Fibroblast of villous mesenchyme (primary cell): Measurements from ENCODE around the gene DNAAF2. TPM values are rescaled to one million over a fixed set of nuclear protein-coding genes. Genes with fewer than 3 reads are reported as not detected.

Source experiments
- DNase-seq: peaks from one replicate; pipeline ENCODE4 v3.0.0-alpha.2; 2010; ENCODE audit warnings: low read depth
- H3K4me3 ChIP-seq: 2 replicates; pipeline ENCODE4 v1.5.1; 2011; ENCODE audit warnings: low read depth, mild to moderate bottlenecking, low read length
- total RNA-seq: library from RNA; depleted of rRNA; stranded (reverse); fragments of >200 nt; gene quantifications from 2 replicates; pipeline ENCODE4 v1.2.3, GENCODE V29; 2012
- TF ChIP-seq, protein P1 (sequence below): IDR thresholded peaks from 2 replicates; pipeline ENCODE4 v1.5.1; 2012; ENCODE audit warnings: low read depth, mild to moderate bottlenecking, low read length; ENCODE audit not compliant: insufficient read depth

DNAAF2 gene
- total RNA-seq, 1 donor = 11.7 TPM

DNA sequence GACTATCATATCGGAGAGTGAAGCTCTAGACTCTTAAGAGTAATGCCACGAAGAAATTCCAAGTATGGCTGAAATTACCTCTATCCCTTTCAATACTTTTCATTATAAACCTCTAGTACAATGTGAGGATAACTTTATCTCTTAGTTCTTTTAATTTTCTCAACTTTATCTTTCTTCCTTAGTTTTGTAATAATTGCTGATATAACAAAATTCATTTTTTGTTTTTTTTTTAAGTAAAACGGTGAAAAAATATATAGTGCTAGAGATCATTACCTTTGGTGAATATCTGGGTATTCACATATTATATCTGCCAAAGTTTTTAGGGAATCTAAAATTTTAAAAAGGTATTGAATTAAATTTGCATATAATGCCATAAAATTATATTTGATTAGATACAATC lies 19.5 kb upstream of the DNAAF2 start:
- TF ChIP-seq, protein P1, sequence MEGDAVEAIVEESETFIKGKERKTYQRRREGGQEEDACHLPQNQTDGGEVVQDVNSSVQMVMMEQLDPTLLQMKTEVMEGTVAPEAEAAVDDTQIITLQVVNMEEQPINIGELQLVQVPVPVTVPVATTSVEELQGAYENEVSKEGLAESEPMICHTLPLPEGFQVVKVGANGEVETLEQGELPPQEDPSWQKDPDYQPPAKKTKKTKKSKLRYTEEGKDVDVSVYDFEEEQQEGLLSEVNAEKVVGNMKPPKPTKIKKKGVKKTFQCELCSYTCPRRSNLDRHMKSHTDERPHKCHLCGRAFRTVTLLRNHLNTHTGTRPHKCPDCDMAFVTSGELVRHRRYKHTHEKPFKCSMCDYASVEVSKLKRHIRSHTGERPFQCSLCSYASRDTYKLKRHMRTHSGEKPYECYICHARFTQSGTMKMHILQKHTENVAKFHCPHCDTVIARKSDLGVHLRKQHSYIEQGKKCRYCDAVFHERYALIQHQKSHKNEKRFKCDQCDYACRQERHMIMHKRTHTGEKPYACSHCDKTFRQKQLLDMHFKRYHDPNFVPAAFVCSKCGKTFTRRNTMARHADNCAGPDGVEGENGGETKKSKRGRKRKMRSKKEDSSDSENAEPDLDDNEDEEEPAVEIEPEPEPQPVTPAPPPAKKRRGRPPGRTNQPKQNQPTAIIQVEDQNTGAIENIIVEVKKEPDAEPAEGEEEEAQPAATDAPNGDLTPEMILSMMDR = no peak
- DNase-seq = no peak
- H3K4me3 ChIP-seq = no peak overlapping the region

DNA sequence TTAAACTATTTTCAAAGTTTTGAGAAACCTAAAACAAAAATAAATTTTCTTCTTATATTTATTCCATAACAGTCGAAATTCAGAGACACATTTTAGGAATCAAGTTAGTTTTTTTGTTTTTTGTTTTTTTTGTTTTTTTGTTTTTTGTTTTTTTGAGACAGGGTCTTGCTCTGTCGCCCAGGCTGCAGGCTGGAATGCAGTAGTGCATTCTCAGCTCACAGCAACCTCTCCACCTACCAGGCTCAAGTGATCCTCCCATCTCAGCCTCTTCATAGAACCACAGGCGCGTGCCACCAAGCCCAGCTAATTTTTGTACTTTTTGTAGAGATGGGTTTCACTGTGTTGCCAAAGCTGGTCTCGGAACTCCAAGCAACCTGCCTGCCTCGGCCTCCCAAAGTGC lies 18.5 kb upstream of the DNAAF2 start:
- no peak for DNase-seq
- no peak overlapping the region for H3K4me3 ChIP-seq
- TF ChIP-seq, protein P1 = no peak

DNA sequence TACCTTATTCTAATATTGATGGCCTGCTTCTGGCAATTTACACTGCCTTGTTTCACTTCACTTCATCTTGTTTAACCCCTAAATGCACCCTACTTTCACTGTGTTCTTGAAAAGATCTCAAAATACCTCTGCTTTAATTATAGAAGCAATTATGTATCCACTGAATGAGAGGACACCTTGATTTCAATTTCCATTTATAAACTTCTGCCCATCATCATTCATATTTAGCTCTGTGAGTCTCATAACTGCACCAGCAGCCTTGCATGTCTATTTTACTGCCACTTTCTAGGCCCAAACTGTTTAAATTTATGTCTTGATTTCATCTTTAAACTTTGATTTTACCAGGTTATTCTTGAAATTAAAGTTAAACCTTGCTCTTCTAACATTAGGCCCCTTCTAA lies 7.1 kb upstream of the DNAAF2 start:
- no peak for DNase-seq
- TF ChIP-seq, protein P1 = no peak

DNA sequence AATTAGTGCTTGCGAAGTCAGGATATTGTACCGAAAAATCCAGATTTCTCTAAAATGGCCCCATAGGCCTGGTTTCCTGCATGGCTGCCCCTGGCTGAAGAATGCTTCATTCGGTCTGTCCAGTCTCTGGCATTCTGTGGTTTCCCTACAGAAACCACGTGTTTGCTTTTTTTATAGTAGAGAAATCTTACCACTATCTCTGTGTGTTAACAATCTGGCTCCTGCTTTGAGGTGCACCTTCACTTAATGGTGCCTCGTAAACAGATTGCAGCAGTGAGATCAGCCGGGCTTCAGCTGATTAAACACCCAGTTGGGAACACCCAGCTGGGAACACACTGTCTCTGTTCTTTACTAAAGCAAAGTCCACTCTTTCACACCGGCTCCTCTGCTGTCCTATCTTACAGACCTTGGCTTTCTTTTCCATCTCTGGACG lies 6.7 kb upstream of the DNAAF2 start:
- peak; percentile 91 for DNase-seq
- peak overlapping the region; percentile 10 for H3K4me3 ChIP-seq
- TF ChIP-seq, protein P1 = no peak

More for the DNA sequence above, 7.1 kb upstream of the DNAAF2 start:
- peak overlapping the region; percentile 10 for H3K4me3 ChIP-seq

DNA sequence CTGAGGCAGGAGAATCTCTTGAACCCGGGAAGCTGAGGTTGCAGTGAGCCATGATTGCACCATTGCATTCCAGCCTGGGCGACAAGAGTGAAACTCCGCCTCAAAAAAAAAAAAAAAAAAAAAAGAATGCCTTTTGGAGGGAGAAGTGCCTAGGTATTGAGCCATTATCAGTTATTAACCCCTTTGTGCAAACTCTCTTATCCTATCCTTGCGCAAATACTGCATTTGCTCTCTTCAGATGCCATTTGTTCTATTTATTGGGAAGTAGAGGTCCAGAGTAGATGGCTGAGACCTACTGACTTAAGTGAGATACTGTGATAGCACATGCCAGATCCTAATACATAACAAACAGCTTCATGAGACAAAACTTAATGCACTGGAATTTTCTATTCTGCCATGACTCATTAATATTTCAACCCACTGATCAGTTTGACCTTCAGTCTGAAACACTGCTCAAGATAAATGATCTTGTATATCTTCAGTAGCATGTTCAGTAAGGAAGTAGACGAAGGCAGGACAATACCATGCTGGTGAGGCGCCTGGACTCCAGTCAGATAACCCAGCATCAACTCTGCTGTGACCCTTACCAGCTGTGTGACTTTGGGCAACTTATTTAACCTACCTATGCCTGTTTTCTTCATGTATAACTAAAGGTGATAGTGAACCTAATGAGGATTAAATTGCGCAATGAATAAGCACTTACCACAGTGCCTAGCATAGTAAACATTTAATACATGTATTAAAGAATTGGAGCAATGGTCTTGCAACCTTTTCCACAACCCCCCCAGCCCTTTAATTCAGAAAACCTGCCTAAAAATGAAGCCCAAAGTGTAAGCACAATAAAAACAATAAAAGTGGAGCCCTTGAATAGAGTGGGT lies 5.7 kb upstream of the DNAAF2 start:
- no peak overlapping the region for H3K4me3 ChIP-seq
- TF ChIP-seq, protein P1 = no peak
- DNase-seq = no peak

DNA sequence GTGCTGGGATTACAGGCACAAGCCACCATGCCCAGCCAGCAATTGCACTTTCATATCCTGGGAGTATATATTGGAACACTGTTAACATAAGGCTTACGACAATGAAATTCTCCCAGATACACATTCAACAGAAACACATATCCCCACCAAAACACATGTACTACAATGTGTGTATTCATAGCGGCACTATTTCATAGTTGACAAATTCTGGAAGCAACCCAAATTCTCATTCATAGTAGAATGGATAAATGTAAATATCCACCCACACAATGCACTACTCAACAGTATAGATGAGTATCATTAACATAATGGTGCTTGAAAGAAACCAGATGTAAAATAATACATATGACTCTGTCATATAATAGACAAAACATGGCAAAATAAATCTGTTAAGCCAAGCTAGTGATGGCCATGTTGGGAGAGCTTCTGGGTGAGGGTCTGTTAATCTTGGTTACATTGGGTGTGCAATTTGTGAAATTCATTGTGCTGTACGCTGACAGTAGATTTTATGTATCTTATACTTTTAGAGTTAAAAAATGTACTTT lies 2.6 kb upstream of the DNAAF2 start:
- TF ChIP-seq, protein P1 = no peak
- no peak for DNase-seq
- H3K4me3 ChIP-seq = no peak overlapping the region
